Erythroblast (primary cell): ENCODE measurements around the gene VWA3B.

Experiments
- GATA1 ChIP-seq: IDR thresholded peaks from 2 replicates; pipeline ENCODE4 v1.6.1; 2011; ENCODE audit warnings: low read depth, mild to moderate bottlenecking, control low read depth, low read length, moderate library complexity
- POLR2A ChIP-seq: IDR thresholded peaks from 2 replicates; pipeline ENCODE4 v1.6.1; 2011; ENCODE audit warnings: mild to moderate bottlenecking, low read length

DNA sequence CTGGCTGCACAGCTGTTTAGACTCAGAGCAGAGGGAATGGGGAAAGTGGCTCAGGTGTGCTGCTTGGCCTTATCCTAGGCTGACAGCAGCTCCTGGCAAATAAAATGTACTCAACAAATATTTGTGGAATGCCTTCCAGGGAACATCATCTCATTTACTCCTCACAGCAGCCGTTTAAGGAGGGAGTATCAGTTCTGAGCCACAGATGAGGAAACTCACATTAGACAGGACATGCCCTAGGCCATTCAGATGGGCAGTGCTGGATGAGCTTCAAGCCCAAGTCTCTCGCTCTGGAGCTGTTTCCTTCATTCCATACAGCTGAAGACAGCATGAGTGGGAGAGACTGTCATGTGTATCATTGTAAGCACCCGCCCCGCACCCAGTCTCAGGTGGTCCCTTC lies 129.6 kb downstream of the VWA3B start:
- TF ChIP-seq POLR2A (no peak), GATA1 (no peak)
